H1 (cell line): Measurements from ENCODE around the gene PCSK9. TPM values are rescaled to one million over a fixed set of nuclear protein-coding genes. Genes with fewer than 3 reads are reported as not detected.

Source experiments
- CTCF ChIA-PET: fragments of 300-600 bp; sonication (Branson Sonifier 250); formaldehyde crosslinking; loops from one replicate; lab custom pipeline; 2021; ENCODE audit not compliant: partially characterized antibody; lab: Charles Lee
- POLR2A ChIA-PET: fragments of 300-600 bp; sonication (Branson Sonifier 250); formaldehyde crosslinking; loops from one replicate; lab custom pipeline; 2021; ENCODE audit warnings: inconsistent platforms; ENCODE audit not compliant: partially characterized antibody; lab: Charles Lee
- DNase-seq, 2 experiments: peaks; one replicate each; pipeline versions ENCODE4 v3.0.0 to v3.0.0-alpha.2; 2010 to 2022; ENCODE audit warnings: low spot score in 2 of 2, low read depth in 1 of 2, mixed read lengths in 1 of 2
- FAIRE-seq: peaks from 2 replicates; lab custom pipeline; 2011; peaks lifted over from hg19 to GRCh38; lab: Jason Lieb, UNC
- H2AFZ ChIP-seq: 2 replicates; pipeline ENCODE4 v1.8.1; 2012; ENCODE audit warnings: low read length, inconsistent platforms
- H2AK5ac ChIP-seq: 2 replicates; pipeline ENCODE4 v1.6.1; 2013; ENCODE audit warnings: low read depth, low read length
- H2BK120ac ChIP-seq: replicated peaks from 2 replicates; pipeline ENCODE3; 2013; ENCODE audit warnings: low read depth, low read length, inconsistent platforms
- H2BK12ac ChIP-seq: 2 replicates; pipeline ENCODE4 v1.6.1; 2013; ENCODE audit warnings: low read depth, low read length
- H2BK15ac ChIP-seq: 2 replicates; pipeline ENCODE4 v1.6.1; 2013; ENCODE audit warnings: low read length
- H2BK20ac ChIP-seq: 2 replicates; pipeline ENCODE4 v1.6.1; 2013; ENCODE audit warnings: low read length
- H2BK5ac ChIP-seq: 2 replicates; pipeline ENCODE4 v1.6.1; 2013; ENCODE audit warnings: low read depth, low read length
- H3K14ac ChIP-seq: 2 replicates; pipeline ENCODE4 v1.6.1; 2013; ENCODE audit warnings: inconsistent platforms; ENCODE audit not compliant: insufficient read length
- H3K18ac ChIP-seq: 2 replicates; pipeline ENCODE4 v1.6.1; 2013; ENCODE audit warnings: low read length; ENCODE audit errors: extremely low read depth
- H3K23ac ChIP-seq: 2 replicates; pipeline ENCODE4 v1.6.1; 2013; ENCODE audit warnings: inconsistent platforms; ENCODE audit not compliant: insufficient read length
- H3K23me2 ChIP-seq: 2 replicates; pipeline ENCODE4 v1.6.1; 2013; ENCODE audit warnings: low read depth, low read length
- H3K27ac ChIP-seq: 2 replicates; pipeline ENCODE4 v1.6.1; 2011; ENCODE audit warnings: low read depth, low read length, inconsistent platforms
- H3K27me3 ChIP-seq, 4 experiments: replicated peaks in 1 of 4; 1 replicate in 1 of 4; 2 replicates in 3 of 4; pipeline versions ENCODE4 v1.6.1 to v1.8.1; 2011 to 2013; ENCODE audit warnings: low read length in 3 of 4, mild to moderate bottlenecking in 3 of 4, inconsistent platforms in 2 of 4, mixed read lengths in 2 of 4, moderate library complexity in 1 of 4; ENCODE audit not compliant: control insufficient read depth in 3 of 4, insufficient read depth in 3 of 4; ENCODE audit errors: extremely low read depth in 1 of 4
- H3K36me3 ChIP-seq, 4 experiments: 2 replicates each; pipeline versions ENCODE4 v1.6.1 to v1.8.1; 2011 to 2013; ENCODE audit warnings: mild to moderate bottlenecking in 4 of 4, low read length in 3 of 4, moderate library complexity in 2 of 4, control low read depth in 1 of 4, inconsistent platforms in 1 of 4; ENCODE audit not compliant: insufficient read depth in 4 of 4, control insufficient read depth in 2 of 4
- H3K4ac ChIP-seq: replicated peaks from 2 replicates; pipeline ENCODE3; 2013; ENCODE audit warnings: low read length, low read depth, mixed read lengths, inconsistent platforms; ENCODE audit not compliant: insufficient read length
- H3K4me1 ChIP-seq, 4 experiments: replicated peaks in 1 of 4; 1 replicate in 1 of 4; 2 replicates in 3 of 4; pipeline versions ENCODE4 v1.6.1 to v1.8.1; 2011 to 2013; ENCODE audit warnings: low read length in 3 of 4, inconsistent platforms in 2 of 4, mixed read lengths in 1 of 4; ENCODE audit not compliant: insufficient read depth in 4 of 4, control insufficient read depth in 3 of 4
- H3K4me2 ChIP-seq, 2 experiments: 2 replicates each; pipeline versions ENCODE4 v1.6.1 to v1.8.1; 2011 to 2013; ENCODE audit warnings: low read depth in 2 of 2, low read length in 2 of 2, control low read depth in 1 of 2, inconsistent platforms in 1 of 2, mild to moderate bottlenecking in 1 of 2; ENCODE audit not compliant: insufficient read depth in 1 of 2
- H3K4me3 ChIP-seq, 4 experiments: fragments of 200-600, 300-600 bp in 1 of 4; sonication (generic), shearing (Covaris generic), sonication (Bioruptor Twin) in 1 of 4; 2 replicates each; pipeline versions ENCODE4 v1.5.1 to v1.8.1; 2011 to 2016; ENCODE audit warnings: low read length in 4 of 4, low read depth in 3 of 4, control low read depth in 2 of 4, inconsistent platforms in 2 of 4, mild to moderate bottlenecking in 2 of 4, mixed read lengths in 1 of 4, moderate library complexity in 1 of 4; ENCODE audit not compliant: insufficient read depth in 2 of 4; ENCODE audit errors: extremely low read depth in 1 of 4
- H3K56ac ChIP-seq: replicated peaks from 2 replicates; pipeline ENCODE3; 2013; ENCODE audit warnings: low read depth, mild to moderate bottlenecking, mixed read lengths, low read length, inconsistent platforms; ENCODE audit not compliant: insufficient read length
- H3K79me1 ChIP-seq: 2 replicates; pipeline ENCODE4 v1.6.1; 2013; ENCODE audit warnings: low read depth, low read length, control low read depth
- H3K79me2 ChIP-seq, 2 experiments: 2 replicates each; pipeline versions ENCODE4 v1.6.1 to v1.8.1; 2012 to 2013; ENCODE audit warnings: low read length in 2 of 2, mild to moderate bottlenecking in 2 of 2, inconsistent platforms in 1 of 2; ENCODE audit not compliant: insufficient read depth in 2 of 2, control insufficient read depth in 1 of 2
- H3K9ac ChIP-seq, 4 experiments: replicated peaks in 1 of 4; 1 replicate in 1 of 4; 2 replicates in 3 of 4; pipeline versions ENCODE4 v1.6.1 to v1.8.1; 2011 to 2013; ENCODE audit warnings: low read depth in 3 of 4, low read length in 3 of 4, control low read depth in 2 of 4, mild to moderate bottlenecking in 2 of 4, moderate library complexity in 2 of 4, inconsistent platforms in 1 of 4; ENCODE audit errors: extremely low read depth in 1 of 4
- H3K9me3 ChIP-seq, 2 experiments: 2 replicates each; pipeline versions ENCODE4 v1.6.1 to v1.8.1; 2012 to 2013; ENCODE audit warnings: mild to moderate bottlenecking in 2 of 2, moderate library complexity in 2 of 2, control low read depth in 1 of 2, inconsistent platforms in 1 of 2, low read depth in 1 of 2, low read length in 1 of 2, mixed read lengths in 1 of 2; ENCODE audit not compliant: insufficient read depth in 2 of 2
- H4K20me1 ChIP-seq, 2 experiments: replicated peaks in 1 of 2; 2 replicates each; pipeline versions ENCODE3 to v1.8.1; 2011 to 2013; ENCODE audit warnings: inconsistent platforms in 2 of 2, low read length in 2 of 2, mild to moderate bottlenecking in 1 of 2; ENCODE audit not compliant: insufficient read depth in 2 of 2, control insufficient read depth in 1 of 2
- H4K5ac ChIP-seq: 2 replicates; pipeline ENCODE4 v1.6.1; 2013; ENCODE audit warnings: low read length, low read depth, mixed read lengths, inconsistent platforms; ENCODE audit not compliant: insufficient read length
- H4K8ac ChIP-seq: 2 replicates; pipeline ENCODE4 v1.8.0; 2013; ENCODE audit warnings: mild to moderate bottlenecking, moderate library complexity, low read length, inconsistent platforms; ENCODE audit not compliant: insufficient read depth; ENCODE audit errors: extremely low read depth
- H4K91ac ChIP-seq: replicated peaks from 2 replicates; pipeline ENCODE3; 2013; ENCODE audit warnings: low read length, mixed read lengths, inconsistent platforms; ENCODE audit not compliant: insufficient read length
- BACH1 ChIP-seq: IDR thresholded peaks from 2 replicates; pipeline ENCODE4 v1.6.1; 2012; ENCODE audit warnings: low read length, improper control_type of control experiment
- CTCF ChIP-seq, 3 experiments: IDR thresholded peaks; 1 replicate in 2 of 3; 2 replicates in 1 of 3; pipeline versions ENCODE4 v1.5.1 to v1.6.1; 2011; ENCODE audit warnings: low read length in 3 of 3, mild to moderate bottlenecking in 3 of 3, inconsistent platforms in 2 of 3, low read depth in 1 of 3, moderate library complexity in 1 of 3; ENCODE audit not compliant: insufficient read depth in 1 of 3; ENCODE audit errors: control extremely low read depth in 1 of 3
- EZH2 ChIP-seq: fragments of 200-600 bp; sonication (generic); IDR thresholded peaks from 2 replicates; pipeline ENCODE4 v1.7.1; 2012; ENCODE audit warnings: low read depth, mild to moderate bottlenecking, moderate library complexity, low read length, inconsistent platforms; ENCODE audit not compliant: severe bottlenecking
- KDM4A ChIP-seq: IDR thresholded peaks from one replicate; pipeline ENCODE4 v1.7.1; 2012; ENCODE audit warnings: low read depth, mild to moderate bottlenecking, moderate library complexity, low read length, inconsistent platforms; ENCODE audit not compliant: severe bottlenecking
- NRF1 ChIP-seq: IDR thresholded peaks from 2 replicates; pipeline ENCODE4 v1.6.1; 2011; ENCODE audit warnings: mild to moderate bottlenecking, low read depth, low read length, improper control_type of control experiment
- POLR2A ChIP-seq, 2 experiments: IDR thresholded peaks; 1 replicate in 1 of 2; 2 replicates in 1 of 2; pipeline ENCODE4 v1.6.1; 2011; ENCODE audit warnings: low read depth in 2 of 2, low read length in 2 of 2, mild to moderate bottlenecking in 2 of 2; ENCODE audit errors: control extremely low read depth in 1 of 2
- RNF2 ChIP-seq: fragments of 200-900, 300-1000 bp; sonication (generic); IDR thresholded peaks from 2 replicates; pipeline ENCODE4 v1.7.1; 2016; ENCODE audit warnings: borderline replicate concordance, low read depth, mild to moderate bottlenecking, antibody characterized with exemption, low read length; ENCODE audit not compliant: poor library complexity, severe bottlenecking; ENCODE audit errors: missing control alignments
- SIN3A ChIP-seq, 2 experiments: IDR thresholded peaks in 1 of 2; conservative IDR thresholded peaks in 1 of 2; 2 replicates each; pipeline ENCODE4 v1.6.1; 2011 to 2012; ENCODE audit warnings: low read length in 2 of 2, improper control_type of control experiment in 1 of 2, low read depth in 1 of 2, mild to moderate bottlenecking in 1 of 2
- SUZ12 ChIP-seq: fragments of 200-600 bp; sonication (generic); IDR thresholded peaks from 2 replicates; pipeline ENCODE4 v1.6.1; 2012; ENCODE audit warnings: mild to moderate bottlenecking, inconsistent platforms, low read length, moderate library complexity, mixed read lengths
- TAF1 ChIP-seq: IDR thresholded peaks from 2 replicates; pipeline ENCODE4 v1.6.1; 2011; ENCODE audit warnings: mild to moderate bottlenecking, low read depth, low read length
- TEAD4 ChIP-seq: IDR thresholded peaks from 2 replicates; pipeline ENCODE4 v1.6.1; 2012; ENCODE audit warnings: low read depth, low read length, inconsistent platforms, mixed read lengths
- WGBS, 2 experiments: shearing (Covaris generic) in 1 of 2; methylation state at CpG; one replicate each; pipeline versions ENCODE4 v1.1.6 to v1.1.7; 2013 to 2015; ENCODE audit warnings: low lambda C conversion rate in 2 of 2, mixed read lengths in 2 of 2, inconsistent platforms in 1 of 2, low coverage in 1 of 2, missing lambda C conversion rate in 1 of 2; ENCODE audit not compliant: insufficient replicate concordance in 2 of 2, insufficient coverage in 1 of 2, insufficient read length in 1 of 2; ENCODE audit errors: extremely low coverage in 1 of 2, missing lambda C conversion rate in 1 of 2; 5-methylcytosine and 5-hydroxymethylcytosine counted together
- polyA plus RNA-seq, 7 experiments: library from polyadenylated mRNA; depleted of rRNA in 3 of 7; stranded (reverse) in 5 of 7; unstranded in 2 of 7; fragments of >200 nt in 5 of 7; fragments of 200-250 nt in 2 of 7; gene quantifications; 1 replicate in 5 of 7; 2 replicates in 1 of 7; 4 replicates in 1 of 7; pipeline versions ENCODE4 v1.2.1 to v1.2.3, GENCODE V29; 2011 to 2013; ENCODE audit warnings: missing spikeins in 2 of 7, mixed read lengths in 2 of 7
- total RNA-seq: library from RNA; stranded (reverse); fragmentation: NEBNext Ultra II Directional; extraction: Animal tissue kit (Norgen Biotek cat#: 25700); gene quantifications from 2 replicates; pipeline ENCODE4 v1.2.1, GENCODE V29; 2021

Gene PCSK9
- total and polyA plus RNA-seq, 2 of the 8 experiments (the other 6 are each of a cell fraction or from before 2014, with no cell fraction given), result 22.3 to 32.3 TPM

- Histone ChIP-seq H3K9me3 (peaks cover 0 to 8% of the 10 kb centered on the region in 2 experiments; a peak in 1 of 4 replicates), H4K20me1 (peaks cover 0 to 3% of the 10 kb centered on the region in 2 experiments), H2BK12ac (no peak overlapping the region), H3K9ac (no peak overlapping the region), H3K18ac (no peak overlapping the region), H3K23ac (no peak overlapping the region), H3K23me2 (peaks cover 4% of the 10 kb centered on the region; the same call in 1 of the 2 replicates), H2BK120ac (no peak overlapping the region), H3K79me1 (no peaks in the 10 kb centered on the region), H3K4ac (no peak overlapping the region), H4K91ac (no peak overlapping the region), H4K5ac (no peak overlapping the region), H2BK20ac (no peak overlapping the region), H3K4me3 (no peak overlapping the region), H3K14ac (no peak overlapping the region), H2AFZ (no peak overlapping the region), H2AK5ac (no peak overlapping the region), H4K8ac (no peak overlapping the region), H3K27ac (no peak overlapping the region), H2BK5ac (no peak overlapping the region), H3K79me2 (no peaks in the 10 kb centered on the region; a peak in 1 of 4 replicates), H3K56ac (no peak overlapping the region), H3K4me1 (peaks cover 0 to 12% (median 3%) of the 10 kb centered on the region in 4 experiments; a peak in 4 of 7 replicates), H3K36me3 (no peaks in the 10 kb centered on the region), H3K4me2 (no peak overlapping the region), H3K27me3 (peaks cover 0 to 5% (median 0%) of the 10 kb centered on the region in 4 experiments; a peak in 3 of 7 replicates), H2BK15ac (no peak overlapping the region)
- POLR2A ChIA-PET, result no interaction called here
- FAIRE-seq, result no peak
- WGBS, 2 experiments, result 96% methylated on average over 3 of the region's 3 CpGs; no CpG with 5 or more reads in 1 of the 2 experiments
- DNase-seq, result no peak
- CTCF ChIA-PET, result interaction anchor here (0.9 to 8.7 kb wide), 8 partner anchors 9 to 62 kb away, joined by 3 to 62 read pairs (median 6); no protein-coding TSS in a partner anchor
- TF ChIP-seq SIN3A (conservative IDR thresholded peaks at IDR 0.05 in 1 of 2, IDR thresholded peaks at IDR 0.05 in 1 of 2; ENCODE audit: low read depth in 1 of 2, low read length in 2 of 2) (no peak), NRF1 (no peak), RNF2 (no peak), TAF1 (no peak), BACH1 (no peak), TEAD4 (no peak), POLR2A (IDR thresholded peaks at IDR 0.05; ENCODE audit: control extremely low read depth in 1 of 2, low read depth in 2 of 2, low read length in 2 of 2) (no peak), CTCF (IDR thresholded peaks at IDR 0.05; ENCODE audit: control extremely low read depth in 1 of 3, insufficient read depth in 1 of 3, low read depth in 1 of 3, low read length in 3 of 3) (no peak), EZH2 (no peak), KDM4A (no peak), SUZ12 (no peak)
Observed at GRCh38 chr1:55007625-55008024, 31.7 kb upstream of the PCSK9 start.
